Stimulated activated CD8-positive, alpha-beta memory T cell treated with anti-CD3 and anti-CD28 coated beads, Interleukin-15, amount 100 ng/mL, for 4 hours (primary cell): ENCODE measurements around the gene SCYL2.
A peak's percentile ranks its signal among the peaks of the same experiment; 100 is the strongest.
"Not testable (repeated sequence)": the region's sequence is repeated elsewhere in the genome, so short reads cannot be mapped to it uniquely, and the experiment has no call there.

Experiments used
- DNase-seq, 2 donors: peaks; one replicate each; pipeline ENCODE4 v3.0.0-alpha.2; 2020; ENCODE audit warnings: low read depth in 2 of 2

SCYL2 gene, protein sequence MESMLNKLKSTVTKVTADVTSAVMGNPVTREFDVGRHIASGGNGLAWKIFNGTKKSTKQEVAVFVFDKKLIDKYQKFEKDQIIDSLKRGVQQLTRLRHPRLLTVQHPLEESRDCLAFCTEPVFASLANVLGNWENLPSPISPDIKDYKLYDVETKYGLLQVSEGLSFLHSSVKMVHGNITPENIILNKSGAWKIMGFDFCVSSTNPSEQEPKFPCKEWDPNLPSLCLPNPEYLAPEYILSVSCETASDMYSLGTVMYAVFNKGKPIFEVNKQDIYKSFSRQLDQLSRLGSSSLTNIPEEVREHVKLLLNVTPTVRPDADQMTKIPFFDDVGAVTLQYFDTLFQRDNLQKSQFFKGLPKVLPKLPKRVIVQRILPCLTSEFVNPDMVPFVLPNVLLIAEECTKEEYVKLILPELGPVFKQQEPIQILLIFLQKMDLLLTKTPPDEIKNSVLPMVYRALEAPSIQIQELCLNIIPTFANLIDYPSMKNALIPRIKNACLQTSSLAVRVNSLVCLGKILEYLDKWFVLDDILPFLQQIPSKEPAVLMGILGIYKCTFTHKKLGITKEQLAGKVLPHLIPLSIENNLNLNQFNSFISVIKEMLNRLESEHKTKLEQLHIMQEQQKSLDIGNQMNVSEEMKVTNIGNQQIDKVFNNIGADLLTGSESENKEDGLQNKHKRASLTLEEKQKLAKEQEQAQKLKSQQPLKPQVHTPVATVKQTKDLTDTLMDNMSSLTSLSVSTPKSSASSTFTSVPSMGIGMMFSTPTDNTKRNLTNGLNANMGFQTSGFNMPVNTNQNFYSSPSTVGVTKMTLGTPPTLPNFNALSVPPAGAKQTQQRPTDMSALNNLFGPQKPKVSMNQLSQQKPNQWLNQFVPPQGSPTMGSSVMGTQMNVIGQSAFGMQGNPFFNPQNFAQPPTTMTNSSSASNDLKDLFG

DNA sequence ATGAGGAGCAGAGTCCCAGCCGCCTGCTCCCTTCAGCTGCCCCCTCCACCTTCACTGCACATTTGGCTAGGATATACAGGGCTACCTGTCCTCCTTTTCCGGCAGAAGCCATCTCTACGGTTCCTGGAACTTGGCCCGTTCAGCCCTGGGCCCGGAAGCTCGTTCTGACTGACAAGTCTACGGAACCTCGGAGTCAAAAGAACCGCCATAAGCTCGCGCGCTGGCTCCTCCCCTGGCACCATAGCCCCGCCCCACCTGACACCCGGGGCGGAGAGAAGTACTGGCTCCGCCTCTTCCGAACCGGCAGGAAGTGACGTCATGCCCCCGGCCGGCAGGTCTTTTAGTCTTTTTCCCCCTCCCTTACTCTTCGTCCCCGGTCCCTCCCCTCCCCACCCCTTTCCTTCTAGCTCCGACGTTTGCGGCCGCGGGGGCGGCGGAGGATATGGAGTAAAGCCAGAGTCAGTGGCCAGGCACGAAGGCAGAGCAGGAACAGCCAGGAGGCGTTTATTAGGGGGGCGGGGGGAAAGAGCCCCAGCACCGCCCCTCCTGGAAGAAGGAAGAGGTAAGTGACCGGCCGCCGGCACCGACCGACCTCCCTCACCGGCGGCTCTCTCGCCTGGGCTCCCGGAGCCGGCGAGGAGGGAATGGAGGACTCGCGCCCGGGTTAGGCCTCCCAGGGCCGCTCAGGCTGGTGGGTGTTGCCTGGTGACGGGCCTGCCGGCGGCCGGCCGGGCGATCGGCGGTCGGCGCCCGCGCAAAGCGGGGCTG lies at the start of gene SCYL2, which contains the start of gene DEPDC4:
SCYL2 (plus strand) TSS at position 343 of the 768 bp plus-strand sequence. CDS start 15,794 bp downstream, outside the sequence.
DEPDC4 (minus strand) TSS at position 245 of the 768 bp plus-strand sequence; CDS start at position 242, 3 bp downstream.
- DNase-seq: peak; percentile 81 to 84

DNA sequence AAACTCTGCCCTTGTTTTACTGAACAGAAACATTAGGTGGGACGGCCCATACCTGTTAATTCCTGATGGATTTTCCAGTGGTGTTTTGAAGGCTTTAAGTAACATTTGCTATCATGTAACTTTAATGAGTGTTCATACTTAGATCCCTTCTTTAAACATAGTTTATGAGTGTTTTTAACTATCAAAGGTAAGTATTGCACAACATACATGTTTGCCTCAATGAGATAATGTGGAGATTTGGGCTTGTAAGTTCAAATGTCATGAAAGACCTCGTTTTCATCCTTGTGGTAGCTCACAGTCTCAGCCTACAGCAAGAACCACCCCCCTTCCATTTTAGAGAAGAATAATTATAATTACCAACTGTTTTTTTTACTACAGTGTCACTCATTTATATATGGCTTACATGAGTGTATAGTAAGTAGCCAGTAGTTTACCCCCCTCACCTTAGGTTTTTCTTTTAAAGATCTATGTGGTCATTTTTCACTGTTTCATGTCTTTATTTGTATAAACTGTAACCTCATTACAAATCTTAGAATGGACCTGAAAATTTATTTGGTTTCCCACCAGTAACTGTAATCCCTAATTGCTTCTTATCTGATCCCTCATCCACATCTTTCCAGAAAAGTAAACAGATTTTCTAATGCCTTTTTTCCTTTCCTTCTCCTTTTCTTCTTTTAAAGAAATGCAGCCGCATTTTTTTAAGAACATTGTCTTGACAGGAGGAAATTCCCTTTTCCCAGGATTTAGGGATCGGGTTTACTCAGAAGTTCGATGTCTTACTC lies 47.5 kb upstream of the SCYL2 start:
- DNase-seq: no peak

DNA sequence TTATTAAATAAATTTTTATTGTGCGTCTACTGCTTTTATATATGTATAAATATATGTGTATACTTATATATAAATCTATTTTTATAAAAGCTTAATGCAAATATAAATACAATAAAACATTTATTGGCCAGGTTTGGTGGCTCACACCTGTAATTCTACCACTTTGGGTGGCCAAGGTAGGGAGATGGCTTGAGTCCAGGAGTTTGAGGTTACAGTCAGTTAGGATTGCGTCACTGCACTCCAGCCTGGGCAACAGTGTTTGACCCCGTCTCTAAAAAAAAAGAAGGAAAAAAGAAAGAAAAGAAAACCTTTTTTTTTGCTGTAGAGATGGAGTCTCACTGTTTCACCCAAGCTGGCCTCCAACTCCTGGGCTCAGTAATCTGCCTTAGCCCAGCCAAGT lies 45.5 kb upstream of the SCYL2 start:
- DNase-seq: no peak

DNA sequence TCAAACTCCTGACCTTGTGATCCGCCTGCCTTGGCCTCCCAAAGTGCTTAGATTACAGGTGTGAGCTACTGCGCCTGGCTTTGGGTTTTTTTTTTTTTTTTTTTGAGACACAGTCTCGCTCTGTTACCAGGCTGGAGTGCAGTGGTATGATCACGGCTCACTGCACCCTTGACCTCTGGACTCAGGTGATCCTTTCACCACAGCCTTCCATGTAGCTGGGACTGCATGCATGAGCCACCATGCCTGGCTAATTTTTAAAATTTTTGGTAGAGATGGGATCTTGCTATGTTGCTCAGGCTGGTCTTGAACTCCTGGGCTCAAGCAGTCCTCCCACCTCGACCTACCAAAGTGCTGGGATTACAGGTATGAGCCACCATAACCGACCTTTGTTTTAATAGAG lies 44.8 kb upstream of the SCYL2 start:
- DNase-seq: not testable (repeated sequence)

DNA sequence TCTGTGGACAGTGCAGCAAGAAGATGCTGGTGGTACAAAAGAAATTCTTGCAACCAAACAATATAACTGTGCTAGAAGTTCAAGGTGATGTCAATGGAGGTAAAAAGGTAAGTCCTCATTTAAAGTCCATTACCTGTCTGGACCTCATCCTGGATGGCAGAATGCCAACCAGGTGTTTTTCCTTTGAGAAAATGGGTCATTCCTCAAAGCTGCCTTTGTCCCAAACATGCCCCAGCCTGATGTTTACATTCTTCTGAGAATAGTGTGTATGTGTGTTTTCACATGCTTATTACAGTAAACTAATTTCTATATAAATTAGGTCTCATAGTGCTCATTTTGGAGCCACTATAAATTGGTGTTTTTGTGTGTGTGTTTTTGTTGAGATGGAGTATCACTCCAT lies 41.5 kb upstream of the SCYL2 start:
- DNase-seq: no peak

DNA sequence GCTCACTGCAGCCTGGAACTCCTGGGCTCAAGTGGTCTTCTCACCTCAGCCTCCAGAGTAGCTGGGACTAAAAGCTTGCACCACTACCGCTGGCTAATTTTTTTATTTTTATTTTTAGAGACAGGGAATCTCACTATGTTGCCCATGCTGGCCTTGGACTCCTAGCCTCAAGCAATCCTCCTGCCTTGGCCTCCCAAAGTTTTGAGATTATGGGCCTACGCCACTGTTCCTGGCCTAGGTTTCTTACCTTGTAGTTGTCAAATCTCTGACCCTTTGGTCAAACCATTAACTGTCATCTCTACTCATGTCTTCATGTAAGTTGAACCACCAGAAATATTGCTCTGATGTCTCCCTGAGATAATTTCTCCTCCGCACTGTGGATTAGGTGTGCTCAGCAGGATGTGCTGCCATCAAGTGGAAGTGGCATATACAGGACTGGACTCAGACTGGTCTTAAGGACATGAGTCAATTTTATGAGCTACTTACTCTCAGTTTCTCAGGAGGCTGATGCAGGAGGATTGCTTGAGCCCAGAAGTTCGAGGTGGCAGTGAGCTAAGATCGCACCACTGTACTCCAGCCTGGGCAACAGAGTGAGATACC lies 37.8 kb upstream of the SCYL2 start:
- no peak for DNase-seq

DNA sequence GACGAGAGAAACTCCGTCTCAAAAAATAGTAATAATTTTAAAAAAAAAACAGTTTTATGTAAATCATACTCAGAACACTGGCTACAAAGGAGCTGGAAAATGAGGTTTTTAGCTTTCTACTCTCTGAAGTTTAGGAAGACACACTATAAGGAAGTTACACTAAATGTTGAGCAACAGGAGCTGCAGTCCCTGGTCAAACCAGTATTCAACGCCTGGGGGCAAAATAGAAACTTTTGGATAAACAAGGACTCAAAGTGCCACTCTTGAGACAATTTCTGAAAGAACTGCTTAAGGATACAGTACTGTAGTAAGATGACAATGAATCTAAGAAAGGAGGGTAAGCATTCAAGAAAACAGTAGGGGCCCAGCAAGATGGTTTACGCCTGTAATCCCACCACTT lies 37.1 kb upstream of the SCYL2 start:
- no peak for DNase-seq

DNA sequence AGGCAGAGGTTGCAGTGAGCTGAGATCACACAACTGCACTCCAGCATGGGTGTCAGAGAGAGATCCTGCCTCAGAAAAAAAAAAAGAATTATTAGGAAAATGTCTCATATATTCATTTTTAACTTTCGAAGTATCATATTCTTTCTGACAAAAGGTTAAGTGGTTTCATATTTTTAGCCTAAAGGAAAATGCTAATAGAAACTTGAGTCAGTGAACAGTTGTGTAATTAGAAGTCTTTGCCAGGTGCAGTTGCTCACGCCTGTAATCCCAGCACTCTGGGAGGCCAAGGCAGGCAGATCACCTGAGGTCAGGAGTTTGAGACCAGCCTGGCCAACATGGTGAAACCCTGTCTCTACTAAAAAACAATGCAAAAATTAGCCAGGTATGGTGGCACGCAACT lies 35.1 kb upstream of the SCYL2 start:
- not testable (repeated sequence) for DNase-seq

DNA sequence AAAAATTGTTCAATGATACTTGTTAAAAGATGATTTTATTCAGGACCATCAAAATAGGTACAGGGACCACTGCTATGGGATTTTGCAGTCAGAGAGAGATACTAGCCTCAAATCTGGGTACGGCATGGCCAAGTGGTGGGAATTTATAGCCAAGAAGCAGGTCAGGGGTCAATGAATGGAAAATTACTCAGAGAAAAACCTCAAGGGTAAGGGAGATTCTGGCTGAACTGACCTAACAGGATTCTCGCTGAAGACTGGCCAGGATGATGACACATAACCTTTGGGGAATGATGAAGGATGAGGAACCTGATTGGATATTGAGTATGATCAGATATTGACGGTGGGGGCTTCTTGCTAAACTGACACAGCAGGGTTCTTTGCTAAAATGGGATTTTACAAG lies 32.8 kb upstream of the SCYL2 start:
- no peak for DNase-seq

DNA sequence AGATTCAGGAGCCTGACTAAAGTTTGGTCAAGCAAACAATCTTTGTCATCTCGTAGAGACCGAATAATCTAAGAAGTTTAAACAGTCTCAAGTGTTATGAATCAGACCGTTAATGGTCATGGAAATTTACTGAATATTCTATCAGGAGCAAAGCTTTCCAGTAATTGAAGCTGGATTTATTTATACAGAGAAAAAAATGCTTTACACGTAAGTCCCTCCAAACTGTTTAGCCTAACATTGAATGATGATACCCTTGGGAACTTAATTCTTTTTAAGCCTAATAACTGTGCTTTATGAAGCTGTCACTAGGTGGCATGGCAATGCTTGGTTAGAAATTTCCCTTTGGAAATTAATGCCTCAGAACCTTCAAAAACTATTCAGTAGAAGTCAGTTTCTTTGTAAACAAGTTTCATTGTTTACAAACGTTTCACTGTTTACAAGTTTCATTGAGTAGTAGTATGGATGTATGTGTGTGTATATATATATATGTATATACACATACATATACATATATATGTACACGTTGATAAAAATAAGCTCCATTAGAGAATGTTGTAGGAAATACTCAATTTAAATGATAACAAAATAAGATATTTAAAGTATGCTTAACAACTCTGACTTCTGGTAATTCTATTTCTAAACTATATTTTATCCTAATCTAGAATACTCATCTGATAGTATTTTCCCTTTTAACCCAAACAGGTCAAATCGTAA lies 32.2 kb upstream of the SCYL2 start:
- DNase-seq: no peak

DNA sequence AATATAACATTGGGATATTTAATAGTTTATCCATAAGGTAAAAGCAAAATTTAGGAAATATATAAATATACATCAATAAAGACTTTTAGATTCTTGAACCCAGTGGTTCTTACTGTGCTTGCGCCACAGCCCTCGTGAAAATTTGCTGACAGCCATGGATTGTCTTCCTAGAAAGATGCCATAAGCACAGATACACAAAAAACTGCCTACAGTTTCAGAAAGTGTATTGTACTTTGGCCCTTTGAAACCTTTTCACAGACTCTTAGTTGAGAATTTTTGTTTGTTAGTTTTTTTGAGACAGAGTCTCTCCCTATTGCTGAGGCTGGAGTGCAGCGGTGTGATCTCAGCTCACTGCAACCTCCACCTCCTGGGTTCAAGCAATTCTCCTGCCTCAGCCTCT lies 28.2 kb upstream of the SCYL2 start:
- no peak for DNase-seq

DNA sequence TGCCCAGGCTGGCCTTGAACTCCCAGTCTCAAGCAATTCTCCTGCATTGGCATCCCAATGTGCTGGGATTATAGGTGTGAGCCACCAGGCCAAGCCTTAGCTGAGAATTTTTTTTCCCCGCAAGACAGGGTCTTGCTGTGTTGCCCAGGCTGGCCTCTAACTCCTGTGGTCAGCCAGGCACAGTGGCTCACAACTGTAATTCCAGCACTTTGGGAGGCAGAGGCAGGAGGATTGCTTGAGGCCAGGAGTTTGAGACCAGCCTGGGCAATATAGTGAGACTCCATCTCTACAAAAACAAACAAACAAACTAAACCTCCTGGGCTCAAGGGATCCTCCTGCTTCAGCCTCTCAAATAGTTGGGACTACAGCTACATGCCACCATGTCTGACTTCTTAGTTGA lies 27.4 kb upstream of the SCYL2 start:
- DNase-seq: no peak

DNA sequence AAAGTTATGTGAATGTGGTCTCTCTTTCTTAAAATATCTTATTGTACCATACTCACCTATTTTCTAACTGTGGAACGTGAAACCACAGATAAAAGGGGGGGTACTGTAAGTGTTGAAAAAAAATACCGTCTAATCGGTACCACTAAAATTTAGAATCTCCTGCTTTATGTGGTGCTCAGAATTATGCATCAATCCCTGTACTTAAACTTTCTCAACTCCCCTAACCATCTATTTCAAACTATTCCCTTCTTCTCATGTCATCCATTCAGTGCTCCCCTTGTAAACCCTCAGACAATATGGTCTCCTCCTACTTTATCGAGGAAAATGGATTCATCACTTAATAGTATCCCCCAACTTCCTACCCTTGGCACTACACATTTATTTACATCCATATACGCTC lies 23.8 kb upstream of the SCYL2 start:
- DNase-seq: no peak

DNA sequence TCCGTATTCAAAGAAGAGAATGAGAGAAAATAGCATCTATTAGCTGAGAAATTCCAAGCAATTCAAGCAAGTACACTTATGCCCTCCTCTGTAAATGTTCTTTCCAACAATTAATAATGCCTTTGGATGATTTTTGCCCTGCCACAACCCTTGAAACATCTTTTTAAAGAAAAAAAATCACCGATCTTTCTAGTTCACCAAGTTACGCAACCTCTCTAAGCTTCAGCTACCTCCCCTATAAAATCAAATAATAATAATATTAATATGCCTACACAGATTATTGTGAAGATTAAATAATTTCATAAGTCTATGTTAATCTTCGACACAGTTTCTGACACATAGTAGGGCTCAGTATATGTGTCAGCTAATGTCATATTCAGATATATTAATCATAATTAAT lies 19.2 kb upstream of the SCYL2 start:
- DNase-seq: no peak

DNA sequence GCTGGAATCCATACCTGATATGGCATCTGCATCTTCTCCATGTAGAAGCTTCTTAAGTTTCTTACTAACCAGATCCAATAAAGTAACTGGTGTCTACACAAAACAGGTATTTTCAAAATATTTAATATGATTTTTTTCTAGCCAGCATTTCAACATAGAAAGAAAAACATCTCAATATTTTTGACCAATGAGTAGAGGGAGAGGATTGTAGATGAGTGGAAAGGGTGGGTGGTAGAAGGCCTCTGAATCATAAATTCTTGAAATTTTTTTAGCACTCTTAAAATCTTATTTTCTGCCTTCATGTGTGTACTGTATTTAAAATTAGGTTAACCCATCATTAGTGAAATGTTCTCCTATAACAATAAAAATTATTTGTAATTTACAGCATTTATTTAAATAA lies 18.1 kb upstream of the SCYL2 start:
- DNase-seq: no peak

DNA sequence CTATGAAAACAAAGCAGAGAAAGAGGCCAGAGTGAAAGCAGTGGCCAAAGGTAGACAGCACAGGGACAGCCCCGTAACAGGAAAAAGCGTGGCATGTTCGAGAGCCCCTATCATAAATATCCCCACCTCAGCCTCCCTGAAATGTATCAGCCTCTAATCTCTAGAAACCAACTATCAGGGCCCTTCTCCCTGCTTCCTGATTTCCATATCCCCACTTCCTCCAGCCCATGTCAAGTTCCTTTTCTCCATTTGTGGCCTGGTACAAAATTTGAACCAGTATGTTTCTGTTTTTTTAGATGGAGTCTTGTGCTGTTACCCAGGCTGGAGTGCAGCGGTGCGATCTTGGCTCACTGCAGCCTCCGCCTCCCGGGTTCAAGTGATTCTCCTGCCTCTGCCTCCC lies 17.0 kb upstream of the SCYL2 start:
- no peak for DNase-seq

DNA sequence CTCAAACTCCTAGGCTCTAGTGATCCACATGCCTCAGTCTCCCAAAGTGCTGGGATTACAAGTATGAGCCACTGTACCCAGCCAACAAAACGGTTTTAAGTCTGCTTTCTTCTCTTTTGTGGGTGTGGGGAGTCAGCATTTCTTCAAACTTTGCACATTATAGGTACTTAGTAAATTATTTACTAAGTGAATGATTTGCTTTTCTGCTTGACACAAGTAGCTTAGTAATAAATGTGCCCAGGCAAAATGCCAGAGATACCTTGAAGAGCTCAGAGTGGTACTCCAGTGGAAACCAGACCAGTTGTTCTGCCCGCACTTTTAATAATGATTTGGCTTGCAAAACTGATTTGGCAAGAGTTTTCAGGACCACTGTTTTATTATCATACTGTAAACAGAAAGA lies 15.1 kb upstream of the SCYL2 start:
- DNase-seq: no peak

DNA sequence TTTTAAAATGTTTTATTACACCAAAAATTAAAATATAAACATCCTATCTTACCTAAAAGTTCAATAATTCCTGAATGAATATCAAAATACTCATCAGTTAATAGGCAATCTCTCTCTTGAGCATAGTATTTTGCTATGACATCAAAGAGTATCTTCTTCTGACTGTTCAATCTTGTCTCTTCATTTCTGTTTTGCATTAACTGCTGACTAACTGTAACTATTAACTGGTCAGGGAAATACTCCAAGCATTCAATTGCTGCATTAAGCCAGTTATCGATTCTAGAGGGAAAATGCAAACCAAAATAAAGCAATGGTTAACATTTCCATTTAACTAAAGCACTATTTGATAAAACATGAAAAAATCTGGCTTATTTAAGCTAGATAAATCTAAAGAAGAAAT lies 13.5 kb upstream of the SCYL2 start:
- no peak for DNase-seq

DNA sequence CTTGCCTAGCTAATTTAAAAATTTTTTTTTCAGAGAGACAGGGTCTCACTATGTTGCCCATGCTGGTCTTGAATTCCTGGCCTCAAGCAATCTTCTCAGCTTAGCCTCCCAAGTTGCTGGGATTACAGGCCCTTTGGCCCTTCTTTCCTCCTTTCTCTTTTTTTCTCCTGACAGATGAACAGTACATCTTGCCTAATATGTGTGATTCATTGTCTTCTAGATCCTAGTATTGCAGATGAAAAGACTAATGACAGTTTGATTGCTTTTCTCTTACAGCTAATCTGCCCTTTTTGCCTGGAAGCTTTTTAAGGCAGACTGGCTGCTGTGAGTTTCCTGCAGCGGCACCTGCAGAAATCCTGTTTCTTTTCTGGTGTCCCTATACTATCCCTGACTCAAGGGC lies 12.1 kb upstream of the SCYL2 start:
- no peak for DNase-seq

DNA sequence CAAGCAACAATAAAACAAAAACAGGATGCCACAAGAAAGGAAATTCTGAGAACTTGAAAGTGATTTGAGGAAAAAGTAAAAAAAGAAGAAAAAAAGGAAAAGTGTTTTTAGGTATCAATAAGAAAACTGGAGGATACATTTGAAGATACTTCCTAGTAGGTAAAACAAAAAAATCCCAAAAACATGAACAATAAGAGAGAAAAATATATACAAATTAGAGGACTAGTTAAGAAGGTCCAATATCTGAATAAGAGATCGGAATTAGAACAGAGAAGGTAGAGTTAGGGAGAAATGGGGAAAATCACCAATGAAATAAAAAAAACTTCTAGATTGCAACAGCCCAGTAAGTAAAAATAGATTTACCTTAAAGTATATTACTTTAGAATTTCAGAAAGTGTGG lies 8.8 kb upstream of the SCYL2 start:
- DNase-seq: no peak
